Measurements from ENCODE around the gene DNAJC3.

Gene DNAJC3

GRCh38 chr13:95741584-95742563 is 64.9 kb downstream of the DNAJC3 start:
- no peaks in the 10 kb centered on the region for H3K9me3 ChIP-seq (ENCODE audit: insufficient read depth, low read depth, low read length)
- no peak overlapping the region for H3K4me2 ChIP-seq (ENCODE audit: low read depth, low read length, poor library complexity, severe bottlenecking)
- no peak overlapping the region for H3K4me3 ChIP-seq (ENCODE audit: low read length, poor library complexity, severe bottlenecking)
- no peak for TF ChIP-seq EZH2phosphoT487 (IDR thresholded peaks at IDR 0.05; ENCODE audit: borderline replicate concordance)
- TF ChIP-seq CTCF (conservative IDR thresholded peaks at IDR 0.05; ENCODE audit: low read length) = no peak
- H3K4me1 ChIP-seq (ENCODE audit: insufficient read depth, low read length, poor library complexity, severe bottlenecking) = no peaks in the 10 kb centered on the region
- no peak overlapping the region for H2AFZ ChIP-seq (ENCODE audit: low read length)
- peaks cover 35% of the 10 kb centered on the region for H3K79me2 ChIP-seq (ENCODE audit: insufficient read depth, low read length)
- peaks cover 8% of the 10 kb centered on the region for H4K20me1 ChIP-seq (ENCODE audit: insufficient read depth, low read length, poor library complexity, severe bottlenecking)
- H3K27me3 ChIP-seq (ENCODE audit: insufficient read depth, low read length, poor library complexity, severe bottlenecking) = no peaks in the 10 kb centered on the region
- H3K9me2 ChIP-seq (replicated peaks; ENCODE audit: low read depth, low read length) = no peaks in the 10 kb centered on the region
- H3K9ac ChIP-seq (ENCODE audit: low read depth, low read length, poor library complexity, severe bottlenecking) = no peak overlapping the region
- no peaks in the 10 kb centered on the region for H3F3A ChIP-seq (ENCODE audit: low read depth)
- H3K36me3 ChIP-seq (ENCODE audit: insufficient read depth, low read length) = no peaks in the 10 kb centered on the region

- Histone ChIP-seq H3K79me2 (ENCODE audit: insufficient read depth, low read length) (peaks cover 43% of the 10 kb centered on the region), H3K4me2 (ENCODE audit: low read depth, low read length, poor library complexity, severe bottlenecking) (no peak overlapping the region)
- TF ChIP-seq EZH2phosphoT487 (IDR thresholded peaks at IDR 0.05; ENCODE audit: borderline replicate concordance) (no peak), CTCF (conservative IDR thresholded peaks at IDR 0.05; ENCODE audit: low read length) (no peak)
Observed at GRCh38 chr13:95743192-95743591, 66.3 kb downstream of the DNAJC3 start.

GRCh38 chr13:95745289-95745688 is 68.3 kb downstream of the DNAJC3 start:
- no peaks in the 10 kb centered on the region for H3F3A ChIP-seq (ENCODE audit: low read depth)
- TF ChIP-seq CTCF (conservative IDR thresholded peaks at IDR 0.05; ENCODE audit: low read length) = no peak
- TF ChIP-seq EZH2phosphoT487 (IDR thresholded peaks at IDR 0.05; ENCODE audit: borderline replicate concordance) = no peak
- peaks cover 43% of the 10 kb centered on the region for H3K79me2 ChIP-seq (ENCODE audit: insufficient read depth, low read length)
- H3K4me3 ChIP-seq (ENCODE audit: low read length, poor library complexity, severe bottlenecking) = no peak overlapping the region
- H3K9ac ChIP-seq (ENCODE audit: low read depth, low read length, poor library complexity, severe bottlenecking) = no peak overlapping the region
- no peaks in the 10 kb centered on the region for H3K9me3 ChIP-seq (ENCODE audit: insufficient read depth, low read depth, low read length)
- no peak overlapping the region for H2AFZ ChIP-seq (ENCODE audit: low read length)
- no peak overlapping the region for H3K4me2 ChIP-seq (ENCODE audit: low read depth, low read length, poor library complexity, severe bottlenecking)
- H3K27me3 ChIP-seq (ENCODE audit: insufficient read depth, low read length, poor library complexity, severe bottlenecking) = no peaks in the 10 kb centered on the region
- no peaks in the 10 kb centered on the region for H3K36me3 ChIP-seq (ENCODE audit: insufficient read depth, low read length)
- H4K20me1 ChIP-seq (ENCODE audit: insufficient read depth, low read length, poor library complexity, severe bottlenecking) = peaks cover 8% of the 10 kb centered on the region
- H3K4me1 ChIP-seq (ENCODE audit: insufficient read depth, low read length, poor library complexity, severe bottlenecking) = no peaks in the 10 kb centered on the region
- no peaks in the 10 kb centered on the region for H3K9me2 ChIP-seq (replicated peaks; ENCODE audit: low read depth, low read length)

More at GRCh38 chr13:95743192-95743591, 66.3 kb downstream of the DNAJC3 start:
- H4K20me1 ChIP-seq (ENCODE audit: insufficient read depth, low read length, poor library complexity, severe bottlenecking) = peaks cover 8% of the 10 kb centered on the region
- H3K27me3 ChIP-seq (ENCODE audit: insufficient read depth, low read length, poor library complexity, severe bottlenecking) = no peaks in the 10 kb centered on the region
- H3K9me3 ChIP-seq (ENCODE audit: insufficient read depth, low read depth, low read length) = no peaks in the 10 kb centered on the region
- H3F3A ChIP-seq (ENCODE audit: low read depth) = no peaks in the 10 kb centered on the region
- H2AFZ ChIP-seq (ENCODE audit: low read length) = no peak overlapping the region
- H3K4me1 ChIP-seq (ENCODE audit: insufficient read depth, low read length, poor library complexity, severe bottlenecking) = no peaks in the 10 kb centered on the region
- H3K9ac ChIP-seq (ENCODE audit: low read depth, low read length, poor library complexity, severe bottlenecking) = no peak overlapping the region
- H3K9me2 ChIP-seq (replicated peaks; ENCODE audit: low read depth, low read length) = no peaks in the 10 kb centered on the region
- no peaks in the 10 kb centered on the region for H3K36me3 ChIP-seq (ENCODE audit: insufficient read depth, low read length)
- no peak overlapping the region for H3K4me3 ChIP-seq (ENCODE audit: low read length, poor library complexity, severe bottlenecking)
